PC-3 (cell line): ENCODE measurements around the gene NAPG.

Experiments
- EZH2 ChIP-seq: fragments of 300-600 bp; sonication (generic); IDR thresholded peaks from one replicate; pipeline ENCODE4 v1.6.1; 2017; ENCODE audit warnings: antibody characterized with exemption, mild to moderate bottlenecking, low read length; ENCODE audit not compliant: unreplicated experiment
- TF ChIP-seq, protein P1 (sequence below): fragments of 300-600 bp; sonication (generic); conservative IDR thresholded peaks from 2 replicates; pipeline ENCODE4 v1.5.1; 2017; ENCODE audit warnings: antibody characterized with exemption, low read depth, mild to moderate bottlenecking, low read length

DNA sequence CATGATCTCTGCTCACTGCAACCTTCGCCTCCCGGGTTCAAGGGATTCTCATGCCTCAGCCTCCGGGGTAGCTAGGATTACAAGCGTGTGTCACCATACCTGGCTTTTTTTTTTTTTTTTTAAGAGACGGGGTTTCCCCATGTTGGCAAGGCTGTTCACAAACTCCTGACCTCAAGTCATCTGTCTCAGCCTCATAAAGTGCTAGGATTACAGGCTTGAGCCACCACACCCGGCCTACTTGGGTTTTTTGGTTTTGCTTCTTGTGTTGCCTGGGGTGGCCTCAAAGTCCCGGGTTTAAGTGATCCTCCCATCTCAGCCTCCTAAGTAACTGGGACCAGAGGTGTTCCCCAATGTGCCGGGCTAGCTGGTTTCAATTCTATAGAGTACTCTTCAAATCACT lies 64.6 kb downstream of the NAPG start:
- TF ChIP-seq, protein P1, sequence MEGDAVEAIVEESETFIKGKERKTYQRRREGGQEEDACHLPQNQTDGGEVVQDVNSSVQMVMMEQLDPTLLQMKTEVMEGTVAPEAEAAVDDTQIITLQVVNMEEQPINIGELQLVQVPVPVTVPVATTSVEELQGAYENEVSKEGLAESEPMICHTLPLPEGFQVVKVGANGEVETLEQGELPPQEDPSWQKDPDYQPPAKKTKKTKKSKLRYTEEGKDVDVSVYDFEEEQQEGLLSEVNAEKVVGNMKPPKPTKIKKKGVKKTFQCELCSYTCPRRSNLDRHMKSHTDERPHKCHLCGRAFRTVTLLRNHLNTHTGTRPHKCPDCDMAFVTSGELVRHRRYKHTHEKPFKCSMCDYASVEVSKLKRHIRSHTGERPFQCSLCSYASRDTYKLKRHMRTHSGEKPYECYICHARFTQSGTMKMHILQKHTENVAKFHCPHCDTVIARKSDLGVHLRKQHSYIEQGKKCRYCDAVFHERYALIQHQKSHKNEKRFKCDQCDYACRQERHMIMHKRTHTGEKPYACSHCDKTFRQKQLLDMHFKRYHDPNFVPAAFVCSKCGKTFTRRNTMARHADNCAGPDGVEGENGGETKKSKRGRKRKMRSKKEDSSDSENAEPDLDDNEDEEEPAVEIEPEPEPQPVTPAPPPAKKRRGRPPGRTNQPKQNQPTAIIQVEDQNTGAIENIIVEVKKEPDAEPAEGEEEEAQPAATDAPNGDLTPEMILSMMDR: no peak
- no peak for TF ChIP-seq EZH2
